Kidney (tissue), 14 donors: ENCODE data around the gene AHCY. TPM values are rescaled to one million over a fixed set of nuclear protein-coding genes. Genes with fewer than 3 reads are reported as not detected.
"Not testable (repeated sequence)": the region's sequence is repeated elsewhere in the genome, so short reads cannot be mapped to it uniquely, and the experiment has no call there.

Experiments used
- DNase-seq, 5 donors: peaks; one replicate each; pipeline ENCODE4 v3.0.0-alpha.2; 2013 to 2020
- FAIRE-seq: peaks from 2 replicates; lab custom pipeline; 2012; peaks lifted over from hg19 to GRCh38; lab: Jason Lieb, UNC
- H3K27ac ChIP-seq, 2 donors: one replicate each; pipeline ENCODE4 v1.7.0; 2013; ENCODE audit warnings: low read depth in 2 of 2, low read length in 2 of 2, inconsistent platforms in 1 of 2
- H3K27me3 ChIP-seq: one replicate; pipeline ENCODE4 v1.7.1; 2013; ENCODE audit warnings: low read length, inconsistent platforms; ENCODE audit not compliant: control insufficient read depth, insufficient read depth
- H3K36me3 ChIP-seq, 3 donors: one replicate each; pipeline versions ENCODE4 v1.7.0 to v1.7.1; 2013; ENCODE audit warnings: low read length in 3 of 3, control low read depth in 1 of 3, inconsistent platforms in 1 of 3; ENCODE audit not compliant: insufficient read depth in 3 of 3, control insufficient read depth in 2 of 3
- H3K4me1 ChIP-seq, 3 donors: one replicate each; pipeline versions ENCODE4 v1.7.0 to v1.7.1; 2013; ENCODE audit warnings: low read length in 3 of 3, inconsistent platforms in 1 of 3, low read depth in 1 of 3; ENCODE audit not compliant: control insufficient read depth in 2 of 3, insufficient read depth in 2 of 3
- H3K4me3 ChIP-seq, 3 donors: one replicate each; pipeline versions ENCODE4 v1.7.0 to v1.8.1; 2013; ENCODE audit warnings: low read length in 3 of 3, control low read depth in 1 of 3, inconsistent platforms in 1 of 3
- H3K9ac ChIP-seq, 3 donors: one replicate each; pipeline versions ENCODE4 v1.7.0 to v1.7.1; 2013; ENCODE audit warnings: low read length in 3 of 3, control low read depth in 1 of 3, inconsistent platforms in 1 of 3
- H3K9me3 ChIP-seq, 3 donors: one replicate each; pipeline versions ENCODE4 v1.7.0 to v1.7.1; 2013; ENCODE audit warnings: low read length in 3 of 3, control low read depth in 1 of 3, inconsistent platforms in 1 of 3; ENCODE audit not compliant: control insufficient read depth in 2 of 3, insufficient read depth in 1 of 3
- CTCF ChIP-seq: IDR thresholded peaks from 3 replicates; pipeline ENCODE4 v1.5.1; 2012; ENCODE audit warnings: mild to moderate bottlenecking, moderate library complexity, borderline replicate concordance; ENCODE audit not compliant: insufficient read depth; ENCODE audit errors: extremely low read depth
- intact Hi-C: fragments of 100-400 bp; cut with DNase I; formaldehyde crosslinking; loops from one replicate; pipeline ENCODE4 v1.11.1; 2022
- polyA plus RNA-seq: library from polyadenylated mRNA; stranded (reverse); fragments of 350-450 nt; fragmentation: Illumina TruSeq; extraction: RNeasy Lipid Tissue Mini Kit (QIAGEN cat#74804); gene quantifications from one replicate; pipeline ENCODE4 v1.2.3, GENCODE V29; 2014; ENCODE audit warnings: low read depth, low replicate concordance; ENCODE audit not compliant: insufficient read depth
- total RNA-seq: library from RNA; stranded (reverse); fragmentation: NEBNext Ultra II Directional; extraction: Animal tissue kit (Norgen Biotek cat#: 25700); gene quantifications from one replicate; pipeline ENCODE4 v1.2.1, GENCODE V29; 2021
- donor health status: control.
- donor health status: control.
- donor health status: control.
- donor health status: control.
- donor health status: control.
- donor health status: DM: yes; HTN: yes; CAD: no.
- donor health status: Normal renal cell carcinoma (clear cell type).

Gene AHCY
- total and polyA plus RNA-seq, 2 donors from 2014 or later: 70.3 to 144 TPM

GRCh38 chr20:34333786-34334185 is 30.6 kb upstream of the AHCY start:
- Histone ChIP-seq H3K36me3 (no peaks in the 10 kb centered on the region), H3K27me3 (no peaks in the 10 kb centered on the region), H3K4me1 (no peaks in the 10 kb centered on the region), H3K4me3 (no peak overlapping the region), H3K9ac (no peak overlapping the region), H3K27ac (no peak overlapping the region), H3K9me3 (no peaks in the 10 kb centered on the region)
- TF ChIP-seq CTCF: no peak
- intact Hi-C loops: no loop called here
- no peak for DNase-seq
- FAIRE-seq: no peak

GRCh38 chr20:34332262-34332920 is 29.2 kb upstream of the AHCY start:
- no peak overlapping the region for H3K4me3 ChIP-seq
- FAIRE-seq (no peak), DNase-seq (no peak)
- no peak overlapping the region for H3K27ac ChIP-seq
- TF ChIP-seq CTCF: no peak
- H3K4me1 ChIP-seq: no peaks in the 10 kb centered on the region
- intact Hi-C loops: no loop called here
- H3K36me3 ChIP-seq: no peaks in the 10 kb centered on the region
- no peaks in the 10 kb centered on the region for H3K27me3 ChIP-seq
- no peak overlapping the region for H3K9ac ChIP-seq
- no peaks in the 10 kb centered on the region for H3K9me3 ChIP-seq

GRCh38 chr20:34331838-34332237 is 28.7 kb upstream of the AHCY start:
- Histone ChIP-seq H3K4me1 (no peaks in the 10 kb centered on the region), H3K27ac (no peak overlapping the region), H3K27me3 (no peaks in the 10 kb centered on the region), H3K36me3 (no peaks in the 10 kb centered on the region), H3K9me3 (no peaks in the 10 kb centered on the region), H3K9ac (no peak overlapping the region), H3K4me3 (no peak overlapping the region)
- FAIRE-seq (no peak), DNase-seq (no peak)
- TF ChIP-seq CTCF: no peak
- intact Hi-C loops: no loop called here

- FAIRE-seq, DNase-seq, intact Hi-C loops, H3K27ac ChIP-seq, H3K4me1 ChIP-seq, H3K9ac ChIP-seq, H3K4me3 ChIP-seq, H3K9me3 ChIP-seq, H3K36me3 ChIP-seq, H3K27me3 ChIP-seq: not testable (repeated sequence)
Observed at GRCh38 chr20:34330861-34331544, 27.8 kb upstream of the AHCY start.
